Right lobe of liver (tissue), 4 donors: ENCODE results near the gene TTC28.

Experiments
- CTCF ChIP-seq, 4 donors: fragments of 200-600 bp in 3 of 4; fragments of 450-650 bp in 1 of 4; IDR thresholded peaks; one replicate each; pipeline versions ENCODE4 v1.5.1 to v1.8.0; 2016 to 2022; ENCODE audit warnings: antibody characterized with exemption in 4 of 4, mild to moderate bottlenecking in 2 of 4
- POLR2A ChIP-seq: fragments of 450-650 bp; IDR thresholded peaks from one replicate; pipeline ENCODE4 v1.6.1; 2017; ENCODE audit warnings: antibody characterized with exemption, mild to moderate bottlenecking
- donor health status: DM: no; HTN: no; CAD: no.
- donor health status: DM: no; HTN: no; CAD: no.
- donor health status: DM: no; HTN: yes; CAD: no.

DNA sequence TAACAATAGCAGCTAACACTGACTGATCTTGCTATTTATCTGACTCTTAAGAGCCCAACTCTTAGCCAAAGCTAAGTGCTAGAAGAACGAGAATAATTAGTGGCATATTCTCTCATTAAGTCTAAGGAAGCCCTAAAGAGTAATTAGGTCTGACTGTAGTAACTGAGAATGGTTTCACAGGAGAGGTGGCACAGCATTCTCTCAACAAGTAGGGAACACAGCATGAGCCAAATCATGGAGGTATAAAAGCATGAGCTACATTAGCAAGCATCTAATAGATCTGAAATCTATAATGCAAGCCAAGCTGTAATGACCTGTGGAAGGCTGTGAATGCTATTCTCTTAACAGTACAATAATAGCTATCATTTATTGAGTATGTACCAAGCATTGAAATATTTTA, 230.6 kb downstream of the TTC28 start:
- TF ChIP-seq CTCF (IDR thresholded peaks at IDR 0.05) = no peak
- no peak for TF ChIP-seq POLR2A
